T-helper 1 cell treated with Interleukin-12 subunit alpha and Interleukin-12 subunit beta and Interleukin-4 antibody, amounts not matched to agents 30 μg/mL and 1 μg/mL, for 36 hours (primary cell): ENCODE data around the gene SPTLC2.

Experiments used
- H3K27ac Mint-ChIP-seq: one replicate; pipeline ENCODE4 v1.8.0; 2021; ENCODE audit warnings: mild to moderate bottlenecking, mixed read lengths
- H3K27me3 Mint-ChIP-seq: one replicate; pipeline ENCODE4 v1.8.0; 2021; ENCODE audit warnings: low read depth, mixed read lengths
- H3K36me3 Mint-ChIP-seq: one replicate; pipeline ENCODE4 v1.8.0; 2021; ENCODE audit warnings: low read depth, mixed read lengths
- H3K4me1 Mint-ChIP-seq: one replicate; pipeline ENCODE4 v1.8.0; 2021; ENCODE audit warnings: low read depth, mixed read lengths
- H3K4me3 Mint-ChIP-seq: one replicate; pipeline ENCODE4 v1.8.0; 2021; ENCODE audit warnings: mild to moderate bottlenecking, moderate library complexity, mixed read lengths
- H3K9me3 Mint-ChIP-seq: one replicate; pipeline ENCODE4 v1.8.0; 2021; ENCODE audit warnings: mixed read lengths

SPTLC2 gene

GRCh38 chr14:77475432-77476115 lies 140.9 kb downstream of the SPTLC2 start:
- no peaks in the 10 kb centered on the region for H3K27me3 Mint-ChIP-seq
- no peak overlapping the region for H3K4me3 Mint-ChIP-seq
- no peaks in the 10 kb centered on the region for H3K36me3 Mint-ChIP-seq
- no peaks in the 10 kb centered on the region for H3K9me3 Mint-ChIP-seq
- H3K4me1 Mint-ChIP-seq: no peaks in the 10 kb centered on the region
- H3K27ac Mint-ChIP-seq: no peak overlapping the region

- H3K27me3 Mint-ChIP-seq: no peaks in the 10 kb centered on the region
- no peak overlapping the region for H3K27ac Mint-ChIP-seq
- H3K4me1 Mint-ChIP-seq: no peaks in the 10 kb centered on the region
- H3K9me3 Mint-ChIP-seq: no peaks in the 10 kb centered on the region
- no peak overlapping the region for H3K4me3 Mint-ChIP-seq
- peaks cover 2% of the 10 kb centered on the region for H3K36me3 Mint-ChIP-seq
Observed at GRCh38 chr14:77474479-77475177, 141.8 kb downstream of the SPTLC2 start.

- Mint-ChIP-seq H3K36me3 (peaks cover 9% of the 10 kb centered on the region), H3K27ac (no peak overlapping the region), H3K9me3 (no peaks in the 10 kb centered on the region)
Observed at GRCh38 chr14:77473921-77474320, 142.5 kb downstream of the SPTLC2 start.

GRCh38 chr14:77470224-77470870 lies 146.1 kb downstream of the SPTLC2 start:
- peaks cover 25% of the 10 kb centered on the region for H3K36me3 Mint-ChIP-seq
- no peaks in the 10 kb centered on the region for H3K27me3 Mint-ChIP-seq
- no peak overlapping the region for H3K4me3 Mint-ChIP-seq
- no peaks in the 10 kb centered on the region for H3K9me3 Mint-ChIP-seq
- H3K27ac Mint-ChIP-seq: no peak overlapping the region
- no peaks in the 10 kb centered on the region for H3K4me1 Mint-ChIP-seq

More at GRCh38 chr14:77473921-77474320, 142.5 kb downstream of the SPTLC2 start:
- no peaks in the 10 kb centered on the region for H3K4me1 Mint-ChIP-seq
- H3K4me3 Mint-ChIP-seq: no peak overlapping the region
- no peaks in the 10 kb centered on the region for H3K27me3 Mint-ChIP-seq

GRCh38 chr14:77469539-77469938 lies 146.9 kb downstream of the SPTLC2 start:
- peaks cover 1% of the 10 kb centered on the region for H3K4me1 Mint-ChIP-seq
- peaks cover 32% of the 10 kb centered on the region for H3K36me3 Mint-ChIP-seq
- no peaks in the 10 kb centered on the region for H3K27me3 Mint-ChIP-seq
- no peaks in the 10 kb centered on the region for H3K9me3 Mint-ChIP-seq
- no peak overlapping the region for H3K4me3 Mint-ChIP-seq
- no peak overlapping the region for H3K27ac Mint-ChIP-seq

GRCh38 chr14:77469067-77469505 lies 147.4 kb downstream of the SPTLC2 start:
- no peaks in the 10 kb centered on the region for H3K9me3 Mint-ChIP-seq
- H3K27me3 Mint-ChIP-seq: no peaks in the 10 kb centered on the region
- H3K27ac Mint-ChIP-seq: no peak overlapping the region
- H3K4me1 Mint-ChIP-seq: peaks cover 1% of the 10 kb centered on the region
- H3K4me3 Mint-ChIP-seq: no peak overlapping the region
- peaks cover 32% of the 10 kb centered on the region for H3K36me3 Mint-ChIP-seq

GRCh38 chr14:77467801-77468200 lies 148.6 kb downstream of the SPTLC2 start:
- no peaks in the 10 kb centered on the region for H3K27me3 Mint-ChIP-seq
- H3K27ac Mint-ChIP-seq: no peak overlapping the region
- H3K4me3 Mint-ChIP-seq: no peak overlapping the region
- H3K36me3 Mint-ChIP-seq: peaks cover 40% of the 10 kb centered on the region
- peaks cover 1% of the 10 kb centered on the region for H3K4me1 Mint-ChIP-seq
- H3K9me3 Mint-ChIP-seq: no peaks in the 10 kb centered on the region

GRCh38 chr14:77459072-77459723 lies 157.2 kb downstream of the SPTLC2 start:
- Mint-ChIP-seq H3K4me1 (peaks cover 34% of the 10 kb centered on the region), H3K4me3 (peak overlapping the region; percentile 100), H3K27me3 (no peaks in the 10 kb centered on the region), H3K36me3 (peaks cover 38% of the 10 kb centered on the region), H3K9me3 (no peaks in the 10 kb centered on the region), H3K27ac (peak overlapping the region; percentile 99)

- H3K27me3 Mint-ChIP-seq: no peaks in the 10 kb centered on the region
- peak overlapping the region; percentile 100 for H3K4me3 Mint-ChIP-seq
- peaks cover 34% of the 10 kb centered on the region for H3K4me1 Mint-ChIP-seq
- H3K27ac Mint-ChIP-seq: peak overlapping the region; percentile 99
- peaks cover 33% of the 10 kb centered on the region for H3K36me3 Mint-ChIP-seq
- no peaks in the 10 kb centered on the region for H3K9me3 Mint-ChIP-seq
Observed at GRCh38 chr14:77458249-77458950, 158.0 kb downstream of the SPTLC2 start.

GRCh38 chr14:77457522-77458248 lies 158.8 kb downstream of the SPTLC2 start, which contains the start of the genes AHSA1 and VIPAS39:
Gene AHSA1 (plus strand): TSS chr14:77458093. CDS start chr14:77458190, 97 bp downstream.
Gene VIPAS39 (minus strand): TSS chr14:77457601. CDS start chr14:77454102, 3,499 bp downstream.
- peaks cover 34% of the 10 kb centered on the region for H3K4me1 Mint-ChIP-seq
- no peaks in the 10 kb centered on the region for H3K27me3 Mint-ChIP-seq
- H3K9me3 Mint-ChIP-seq: no peaks in the 10 kb centered on the region
- peaks cover 31% of the 10 kb centered on the region for H3K36me3 Mint-ChIP-seq
- peak within 1 kb of the TSS; percentile 99 for H3K27ac Mint-ChIP-seq
- H3K4me3 Mint-ChIP-seq: peak within 1 kb of the TSS; percentile 100

GRCh38 chr14:77457115-77457521 lies 159.3 kb downstream of the SPTLC2 start:
- H3K4me3 Mint-ChIP-seq: peak overlapping the region; percentile 100
- H3K27me3 Mint-ChIP-seq: no peaks in the 10 kb centered on the region
- peaks cover 29% of the 10 kb centered on the region for H3K36me3 Mint-ChIP-seq
- H3K4me1 Mint-ChIP-seq: peaks cover 34% of the 10 kb centered on the region
- H3K9me3 Mint-ChIP-seq: no peaks in the 10 kb centered on the region
- peak overlapping the region; percentile 99 for H3K27ac Mint-ChIP-seq
